RPMI8226 (cell line): ENCODE results near the gene KRTAP9-3.
"Not testable (repeated sequence)": the region's sequence is repeated elsewhere in the genome, so short reads cannot be mapped to it uniquely, and the experiment has no call there.

Experiments used
- DNase-seq: peaks from one replicate; pipeline ENCODE4 v3.0.0-alpha.2; 2015

The KRTAP9-3 gene

DNA sequence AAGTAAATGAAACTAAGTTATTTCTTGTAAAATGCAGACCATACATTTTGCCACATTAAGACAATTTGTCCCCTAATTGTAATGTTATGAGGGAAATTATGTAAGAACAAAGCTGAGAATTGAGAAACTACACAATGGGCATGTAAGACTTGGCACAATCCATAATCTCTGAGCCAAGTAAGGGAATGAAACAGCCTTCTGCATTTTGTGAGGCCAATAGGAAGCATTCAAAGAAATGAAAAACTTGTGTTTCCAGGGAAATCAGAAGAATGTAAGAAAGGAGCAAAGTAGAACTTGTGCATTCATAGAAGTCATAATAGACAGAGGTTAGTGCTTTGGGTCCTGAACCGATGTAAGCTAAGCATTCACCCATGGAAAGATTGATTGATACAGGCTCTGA, 19.0 kb downstream of the KRTAP9-3 start:
- no peak for DNase-seq

DNA sequence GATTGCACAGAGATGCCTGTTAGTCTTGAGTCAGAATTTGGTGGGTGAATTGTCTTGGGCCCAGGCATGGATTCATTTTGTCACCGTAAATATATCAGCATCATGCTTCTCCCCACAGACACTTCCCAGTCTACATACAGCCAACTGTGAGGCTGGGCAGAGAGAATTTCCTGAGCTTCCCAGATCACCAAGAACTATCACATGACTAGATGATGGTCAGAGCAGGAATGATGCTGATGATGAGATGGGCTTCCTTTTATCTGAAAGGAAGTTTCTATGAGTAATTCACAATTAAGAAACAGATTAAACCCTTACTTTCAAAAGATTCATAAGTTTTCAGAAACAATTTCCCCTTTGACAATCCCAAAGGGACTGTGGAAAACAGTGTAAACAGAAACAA, 22.6 kb downstream of the KRTAP9-3 start:
- DNase-seq = no peak

DNA sequence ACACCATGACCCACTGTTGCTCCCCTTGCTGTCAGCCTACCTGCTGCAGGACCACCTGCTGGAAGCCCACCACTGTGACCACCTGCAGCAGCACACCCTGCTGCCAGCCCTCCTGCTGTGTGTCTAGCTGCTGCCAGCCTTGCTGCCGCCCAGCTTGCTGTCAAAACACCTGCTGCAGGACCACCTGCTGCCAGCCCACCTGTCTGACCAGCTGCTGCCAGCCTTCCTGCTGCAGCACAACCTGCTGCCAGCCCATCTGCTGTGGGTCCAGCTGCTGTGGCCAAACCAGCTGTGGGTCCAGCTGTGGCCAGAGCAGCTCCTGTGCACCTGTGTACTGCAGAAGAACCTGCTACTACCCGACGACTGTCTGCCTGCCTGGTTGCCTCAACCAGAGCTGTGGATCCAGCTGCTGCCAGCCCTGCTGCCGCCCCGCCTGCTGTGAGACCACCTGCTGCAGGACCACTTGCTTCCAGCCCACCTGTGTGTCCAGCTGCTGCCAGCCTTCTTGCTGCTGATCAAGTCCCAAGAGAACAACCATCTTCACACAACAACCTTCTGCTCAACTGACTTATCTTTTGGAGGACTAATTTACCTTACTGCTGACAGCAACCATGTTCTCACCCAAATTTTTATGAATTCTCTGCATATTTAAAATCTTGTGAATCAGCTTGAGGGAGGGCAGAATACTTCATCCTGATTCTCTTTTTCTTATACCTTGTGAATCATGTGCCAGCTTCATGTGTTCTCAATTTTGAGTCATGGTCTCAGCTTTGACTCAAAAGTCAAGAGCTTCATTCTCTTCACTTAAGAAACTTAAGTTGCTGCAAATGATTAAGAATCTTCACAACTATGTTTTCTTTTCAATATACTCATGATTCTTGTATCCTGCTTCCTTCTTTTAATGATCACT, 23.4 kb downstream of the KRTAP9-3 start, which contains the start of gene KRTAP9-9:
Gene KRTAP9-9 (plus strand): TSS at position 4 of the 910 bp plus-strand sequence.
- not testable (repeated sequence) for DNase-seq

DNA sequence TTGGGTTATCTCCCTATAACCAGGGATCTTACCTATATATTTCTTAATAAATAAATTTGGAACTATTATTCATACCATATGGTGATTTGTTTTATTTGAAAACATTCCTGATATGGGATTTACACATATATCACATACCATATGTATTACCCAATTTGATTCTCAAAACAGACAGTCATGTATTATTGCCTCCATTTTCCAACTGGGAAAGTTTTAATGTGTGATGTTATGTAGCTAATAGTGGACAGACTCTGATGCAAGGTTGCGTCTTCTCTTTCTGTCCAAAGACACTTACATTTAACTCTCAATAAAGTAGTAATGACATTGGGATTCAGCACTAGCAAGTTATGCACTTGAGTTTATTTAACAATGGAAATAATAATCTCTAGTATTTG, 24.0 kb downstream of the KRTAP9-3 start:
- no peak for DNase-seq

DNA sequence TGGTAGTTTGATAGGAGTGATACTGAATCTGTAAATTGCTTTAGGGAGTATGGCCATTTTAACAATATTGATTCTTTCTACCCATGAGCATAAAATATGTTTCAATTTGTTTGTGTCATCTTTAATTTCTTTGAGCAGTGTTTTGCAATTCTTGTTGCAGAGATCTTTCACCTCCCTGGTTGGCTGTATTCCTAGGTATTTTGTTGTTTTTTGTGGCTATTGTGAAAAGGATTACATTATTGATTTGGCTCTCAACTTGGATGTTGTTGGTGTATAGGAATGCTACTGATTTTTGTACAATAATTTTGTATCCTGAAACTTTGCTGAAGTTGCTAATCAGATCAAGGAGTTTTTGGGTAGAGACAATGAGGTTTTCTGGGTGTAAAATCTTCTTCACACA, 26.2 kb downstream of the KRTAP9-3 start:
- DNase-seq = no peak

DNA sequence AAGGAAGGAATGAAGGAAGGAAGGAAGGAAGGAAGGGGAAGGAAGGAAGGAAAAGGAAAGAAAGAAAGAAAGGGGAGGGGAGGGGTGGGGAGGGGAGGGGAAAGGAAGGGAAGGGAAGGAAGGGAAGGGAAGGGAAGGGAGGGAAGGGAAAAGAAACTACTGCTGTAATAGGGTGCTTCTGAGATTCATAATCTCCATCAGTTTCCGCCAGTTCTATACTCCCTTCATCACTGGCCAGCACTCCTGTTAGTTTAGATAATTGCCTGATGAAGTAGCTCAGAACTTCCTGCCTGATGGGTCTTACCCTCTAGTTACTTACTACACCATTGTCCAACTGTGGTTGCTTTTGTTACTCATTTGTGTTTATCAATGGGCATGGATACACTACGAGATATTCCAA, 31.0 kb downstream of the KRTAP9-3 start:
- no peak for DNase-seq

DNA sequence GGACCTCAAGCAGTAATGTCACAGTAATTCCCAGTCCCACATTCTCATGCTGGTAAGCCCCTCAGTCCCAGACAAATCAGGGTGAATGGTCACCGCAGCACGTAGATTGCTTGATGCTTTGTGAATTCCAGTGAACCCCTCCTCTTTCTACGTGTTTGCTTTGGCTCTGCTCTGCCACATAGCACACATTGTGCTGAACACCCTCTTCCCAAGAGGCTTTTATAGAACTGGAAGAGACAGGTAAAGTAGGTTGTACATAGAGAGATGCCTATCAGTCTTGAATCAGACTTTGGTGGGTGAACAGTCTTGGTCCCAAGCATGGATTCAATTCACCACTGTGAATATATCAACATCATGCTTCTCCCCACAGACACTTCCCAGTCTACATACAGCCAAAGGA, 32.4 kb downstream of the KRTAP9-3 start:
- no peak for DNase-seq

DNA sequence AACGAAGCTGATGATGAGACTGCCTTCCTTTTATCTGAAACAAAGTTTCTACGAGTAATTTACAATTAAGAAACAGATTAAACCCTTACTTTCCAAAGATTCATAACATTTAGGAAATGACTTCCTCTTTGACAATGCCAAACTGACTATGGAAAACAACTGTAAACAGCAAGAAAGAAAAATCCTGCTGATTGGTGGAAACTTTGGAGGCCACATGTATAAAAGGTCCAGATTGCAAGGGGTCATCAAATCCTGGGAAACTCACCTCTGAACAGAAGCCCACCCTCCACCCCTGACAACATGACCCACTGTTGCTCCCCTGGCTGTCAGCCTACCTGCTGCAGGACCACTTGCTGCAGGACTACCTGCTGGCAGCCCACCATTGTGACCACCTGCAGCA, 32.8 kb downstream of the KRTAP9-3 start, which contains the start of gene KRTAP9-6:
Gene KRTAP9-6 (plus strand): TSS at position 301 of the 400 bp plus-strand sequence. CDS start 0 bp downstream, at position 301.
- no peak for DNase-seq

DNA sequence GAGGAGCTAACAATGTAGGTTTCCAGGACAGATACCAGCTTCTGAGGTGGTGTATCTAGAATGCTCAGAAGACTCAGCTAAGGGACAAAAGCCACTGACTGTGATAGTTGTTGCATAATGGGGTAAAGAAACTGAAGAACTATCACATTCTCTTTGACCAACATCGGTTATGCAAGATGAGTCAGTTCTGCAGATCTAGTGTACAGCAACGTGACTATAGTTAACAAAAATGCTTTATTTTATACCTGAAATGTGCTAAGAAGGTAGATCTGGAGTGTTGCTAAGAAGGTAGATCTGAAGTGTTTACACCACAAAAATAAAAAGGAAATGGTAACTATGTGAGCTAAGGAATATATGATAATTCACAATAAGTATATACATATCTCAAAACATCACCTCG, 35.5 kb downstream of the KRTAP9-3 start:
- DNase-seq = no peak

DNA sequence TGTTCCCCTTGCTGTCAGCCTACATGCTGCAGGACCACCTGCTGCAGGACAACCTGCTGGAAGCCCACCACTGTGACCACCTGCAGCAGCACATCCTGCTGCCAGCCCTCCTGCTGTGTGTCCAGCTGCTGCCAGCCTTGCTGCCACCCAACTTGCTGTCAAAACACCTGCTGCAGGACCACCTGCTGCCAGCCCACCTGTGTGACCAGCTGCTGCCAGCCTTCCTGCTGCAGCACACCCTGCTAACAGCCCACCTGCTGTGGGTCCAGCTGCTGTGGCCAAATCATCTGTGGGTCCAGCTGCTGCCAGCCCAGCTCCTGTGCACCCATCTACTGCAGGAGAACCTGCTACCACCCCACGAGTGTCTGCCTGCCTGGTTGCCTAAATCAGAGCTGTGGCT, 39.1 kb downstream of the KRTAP9-3 start:
- DNase-seq = not testable (repeated sequence)

DNA sequence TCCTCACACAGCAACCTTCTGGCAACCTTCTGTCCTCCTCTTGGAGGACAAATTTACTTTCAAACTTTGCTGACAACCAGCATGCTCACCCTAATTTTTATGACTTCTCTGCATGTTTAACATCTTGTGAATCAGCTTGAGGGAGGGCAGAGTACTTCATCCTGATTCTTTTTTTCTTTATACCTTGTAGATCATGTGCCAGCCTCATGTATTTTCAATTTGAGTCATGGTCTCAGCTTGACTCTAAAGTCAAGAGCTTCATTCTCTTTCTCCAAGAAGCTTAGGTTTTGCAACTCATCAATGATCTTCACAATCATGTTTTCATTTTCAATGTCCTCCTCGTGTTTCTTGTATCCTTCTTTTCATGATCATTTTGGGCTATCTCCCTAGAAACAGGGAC, 39.6 kb downstream of the KRTAP9-3 start:
- no peak for DNase-seq

DNA sequence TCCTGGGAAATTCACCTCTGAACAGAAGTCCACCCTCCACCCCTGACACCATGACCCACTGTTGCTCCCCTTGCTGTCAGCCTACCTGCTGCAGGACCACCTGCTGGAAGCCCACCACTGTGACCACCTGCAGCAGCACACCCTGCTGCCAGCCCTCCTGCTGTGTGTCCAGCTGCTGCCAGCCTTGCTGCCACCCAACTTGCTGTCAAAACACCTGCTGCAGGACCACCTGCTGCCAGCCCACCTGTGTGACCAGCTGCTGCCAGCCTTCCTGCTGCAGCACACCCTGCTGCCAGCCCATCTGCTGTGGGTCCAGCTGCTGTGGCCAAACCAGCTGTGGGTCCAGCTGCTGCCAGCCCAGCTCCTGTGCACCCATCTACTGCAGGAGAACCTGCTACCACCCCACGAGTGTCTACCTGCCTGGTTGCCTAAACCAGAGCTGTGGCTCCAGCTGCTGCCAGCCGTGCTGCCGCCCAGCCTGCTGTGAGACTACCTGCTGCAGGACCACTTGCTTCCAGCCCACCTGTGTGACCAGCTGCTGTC, 43.5 kb downstream of the KRTAP9-3 start, which contains the start of gene KRTAP9-7:
Gene KRTAP9-7 (plus strand): TSS at position 51 of the 543 bp plus-strand sequence. CDS start 0 bp downstream, at position 51.
- DNase-seq = not testable (repeated sequence)

DNA sequence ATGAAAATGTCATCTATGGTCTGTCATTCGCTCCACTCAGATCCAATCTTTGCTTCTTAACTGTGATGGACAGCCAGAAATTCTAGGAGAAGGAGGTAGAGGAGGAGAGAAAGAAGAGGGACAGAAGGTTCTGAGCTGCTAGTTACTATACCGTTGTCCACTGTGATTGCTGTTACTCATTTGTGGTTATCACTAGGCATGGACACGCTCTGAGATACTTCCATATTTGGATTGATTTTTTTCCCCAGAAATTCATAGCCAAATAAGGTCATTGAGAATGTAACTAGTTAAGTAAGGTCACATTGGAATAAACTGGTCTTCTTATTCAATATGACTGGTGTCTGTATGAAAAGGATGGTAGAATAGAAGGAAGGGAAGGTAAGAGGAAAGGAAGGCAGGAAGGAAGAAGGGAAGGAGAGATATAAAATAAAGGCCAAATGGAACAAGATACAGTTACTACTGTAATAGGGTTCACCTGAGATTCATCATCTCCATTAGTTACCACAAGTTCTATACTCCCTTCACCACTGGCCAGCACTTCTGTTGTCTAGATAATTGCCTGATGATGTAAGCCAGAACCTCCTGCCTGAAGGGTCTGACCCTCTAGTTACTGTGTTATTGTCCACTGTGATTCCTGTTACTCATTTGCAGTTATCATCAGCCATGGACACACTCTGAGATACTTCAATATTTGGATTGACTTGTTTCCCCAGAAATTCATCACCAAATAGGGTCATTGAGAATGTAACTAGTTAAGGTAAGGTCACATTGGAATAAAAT, 46.1 kb downstream of the KRTAP9-3 start:
- DNase-seq = no peak
